ENCODE results near the gene LIG3.

Gene LIG3

GRCh38 chr17:35057332-35057915 is 77.1 kb downstream of the LIG3 start:
- Histone ChIP-seq H3K27ac (no peak overlapping the region), H3K4me2 (ENCODE audit: low read length) (no peak overlapping the region), H3K79me2 (no peaks in the 10 kb centered on the region), H3K9me3 (ENCODE audit: control insufficient read depth, low read length) (no peaks in the 10 kb centered on the region), H3K9ac (peak overlapping the region; percentile 13), H3K4me1 (peaks cover 4% of the 10 kb centered on the region), H3K4me3 (ENCODE audit: low read depth, low read length) (no peak overlapping the region), H2AFZ (no peak overlapping the region), H3K36me3 (ENCODE audit: control insufficient read depth, insufficient read depth, low read length) (no peaks in the 10 kb centered on the region), H3K27me3 (ENCODE audit: control insufficient read depth, insufficient read depth, low read length) (no peaks in the 10 kb centered on the region)
- TF ChIP-seq CTCF (IDR thresholded peaks at IDR 0.05) = no peak

Measured in parathyroid adenoma (tissue), 2 donors.